ENCODE measurements around the gene FAM162B.

FAM162B gene

GRCh38 chr6:116764961-116765841 lies at the start of gene FAM162B:
FAM162B (minus strand) TSS chr6:116765719; CDS start chr6:116765576, 143 bp downstream.
- DNase-seq (ENCODE audit: low read depth): peak; percentile 45
- H3K4me3 ChIP-seq (ENCODE audit: low read length): peak within 1 kb of the TSS; percentile 83
- no peaks in the 10 kb centered on the region for H3K36me3 ChIP-seq (ENCODE audit: control insufficient read depth, insufficient read depth, low read length, severe bottlenecking)
- peaks cover 10% of the 10 kb centered on the region for H3K4me1 ChIP-seq (ENCODE audit: control insufficient read depth, insufficient read depth, low read length)
- peak within 1 kb of the TSS; percentile 60 for H3K9ac ChIP-seq (ENCODE audit: low read length)
- peaks cover 9% of the 10 kb centered on the region for H3K27me3 ChIP-seq (replicated peaks; ENCODE audit: control insufficient read depth, insufficient read depth, low read length)
- no peaks in the 10 kb centered on the region for H3K9me3 ChIP-seq (ENCODE audit: control insufficient read depth, low read length)

- no peak overlapping the region for H3K4me3 ChIP-seq (ENCODE audit: low read length)
- H3K27me3 ChIP-seq (replicated peaks; ENCODE audit: control insufficient read depth, insufficient read depth, low read length): peaks cover 6% of the 10 kb centered on the region
- DNase-seq (ENCODE audit: low read depth): no peak
- H3K9me3 ChIP-seq (ENCODE audit: control insufficient read depth, low read length): peaks cover 11% of the 10 kb centered on the region
- H3K36me3 ChIP-seq (ENCODE audit: control insufficient read depth, insufficient read depth, low read length, severe bottlenecking): no peaks in the 10 kb centered on the region
- H3K9ac ChIP-seq (ENCODE audit: low read length): no peak overlapping the region
- H3K4me1 ChIP-seq (ENCODE audit: control insufficient read depth, insufficient read depth, low read length): no peaks in the 10 kb centered on the region
These were observed 46.6 kb upstream of the FAM162B start for GRCh38 chr6:116812051-116812650.

DNA sequence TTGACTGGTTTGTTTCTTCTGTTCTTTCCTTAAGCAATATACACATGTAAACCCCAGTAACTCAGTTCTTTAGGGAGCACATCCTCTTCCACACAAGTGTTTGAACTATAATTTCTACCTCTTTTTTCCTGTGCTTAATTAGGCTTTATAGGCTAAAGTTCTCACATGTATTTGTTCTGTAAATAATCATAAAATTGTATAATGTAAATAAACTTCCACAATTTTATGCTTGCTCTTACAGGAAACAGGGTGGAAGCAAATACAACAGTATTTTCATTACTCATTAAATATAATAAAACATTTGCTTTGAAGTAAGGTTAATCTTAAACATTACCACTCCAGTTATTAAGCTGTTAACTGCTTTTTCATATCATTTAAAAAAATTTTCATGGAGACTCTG lies 36.5 kb upstream of the FAM162B start:
- Histone ChIP-seq H3K36me3 (ENCODE audit: control insufficient read depth, insufficient read depth, low read length, severe bottlenecking) (no peaks in the 10 kb centered on the region), H3K9ac (ENCODE audit: low read length) (no peak overlapping the region), H3K9me3 (ENCODE audit: control insufficient read depth, low read length) (no peaks in the 10 kb centered on the region), H3K4me3 (ENCODE audit: low read length) (no peak overlapping the region), H3K27me3 (replicated peaks; ENCODE audit: control insufficient read depth, insufficient read depth, low read length) (peaks cover 5% of the 10 kb centered on the region), H3K4me1 (ENCODE audit: control insufficient read depth, insufficient read depth, low read length) (no peaks in the 10 kb centered on the region)
- DNase-seq (ENCODE audit: low read depth): no peak

GRCh38 chr6:116799945-116800344 lies 34.4 kb upstream of the FAM162B start:
- Histone ChIP-seq H3K27me3 (replicated peaks; ENCODE audit: control insufficient read depth, insufficient read depth, low read length) (peaks cover 5% of the 10 kb centered on the region), H3K36me3 (ENCODE audit: control insufficient read depth, insufficient read depth, low read length, severe bottlenecking) (no peaks in the 10 kb centered on the region), H3K4me3 (ENCODE audit: low read length) (no peak overlapping the region), H3K9me3 (ENCODE audit: control insufficient read depth, low read length) (no peaks in the 10 kb centered on the region), H3K4me1 (ENCODE audit: control insufficient read depth, insufficient read depth, low read length) (no peaks in the 10 kb centered on the region), H3K9ac (ENCODE audit: low read length) (no peak overlapping the region)
- DNase-seq (ENCODE audit: low read depth): no peak

DNA sequence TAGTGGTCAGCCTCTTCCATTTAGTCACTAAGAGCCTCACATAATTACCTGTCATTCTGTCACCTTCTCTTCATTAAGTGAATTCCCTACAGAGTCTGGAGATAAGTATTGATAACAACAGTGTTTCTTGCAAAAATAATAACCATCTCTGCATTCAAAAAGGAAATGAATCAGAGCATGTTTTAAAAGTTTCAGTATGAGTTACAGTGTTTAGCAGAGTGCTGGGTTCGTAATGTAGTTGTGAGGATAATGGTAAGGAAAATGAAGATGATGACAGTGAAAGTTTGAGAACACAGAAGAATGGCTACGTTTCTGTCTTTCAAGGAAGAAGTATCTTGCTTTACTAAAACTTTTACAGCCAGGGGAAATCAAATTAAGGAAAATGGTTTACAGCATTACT lies 32.1 kb upstream of the FAM162B start:
- no peak for DNase-seq (ENCODE audit: low read depth)
- Histone ChIP-seq H3K27me3 (replicated peaks; ENCODE audit: control insufficient read depth, insufficient read depth, low read length) (peaks cover 5% of the 10 kb centered on the region), H3K4me3 (ENCODE audit: low read length) (no peak overlapping the region), H3K4me1 (ENCODE audit: control insufficient read depth, insufficient read depth, low read length) (no peaks in the 10 kb centered on the region), H3K36me3 (ENCODE audit: control insufficient read depth, insufficient read depth, low read length, severe bottlenecking) (no peaks in the 10 kb centered on the region), H3K9me3 (ENCODE audit: control insufficient read depth, low read length) (no peaks in the 10 kb centered on the region), H3K9ac (ENCODE audit: low read length) (no peak overlapping the region)

DNA sequence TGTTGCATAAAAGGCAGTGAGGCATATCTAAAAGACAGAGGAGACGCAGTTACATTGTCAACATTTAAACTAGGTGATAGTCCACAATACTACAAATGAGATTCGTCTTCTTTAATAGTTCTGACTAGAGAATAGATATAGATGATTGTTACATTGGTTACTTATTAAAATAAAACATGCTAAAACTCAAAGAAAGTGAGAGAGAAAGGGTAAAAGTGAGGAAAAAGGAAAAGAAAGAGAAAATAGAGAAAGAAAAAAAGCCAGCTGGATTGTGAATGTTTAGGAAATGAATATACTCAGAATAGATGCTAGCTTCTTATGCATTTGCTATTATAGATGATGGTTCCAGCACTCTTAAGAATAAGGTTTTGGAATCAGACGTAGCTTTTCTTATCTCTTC lies 27.7 kb upstream of the FAM162B start:
- H3K4me1 ChIP-seq (ENCODE audit: control insufficient read depth, insufficient read depth, low read length): no peaks in the 10 kb centered on the region
- H3K27me3 ChIP-seq (replicated peaks; ENCODE audit: control insufficient read depth, insufficient read depth, low read length): no peaks in the 10 kb centered on the region
- no peaks in the 10 kb centered on the region for H3K9me3 ChIP-seq (ENCODE audit: control insufficient read depth, low read length)
- H3K36me3 ChIP-seq (ENCODE audit: control insufficient read depth, insufficient read depth, low read length, severe bottlenecking): no peaks in the 10 kb centered on the region
- H3K9ac ChIP-seq (ENCODE audit: low read length): no peak overlapping the region
- DNase-seq (ENCODE audit: low read depth): no peak
- no peak overlapping the region for H3K4me3 ChIP-seq (ENCODE audit: low read length)

GRCh38 chr6:116783852-116784251 lies 18.3 kb upstream of the FAM162B start:
- no peak overlapping the region for H3K4me3 ChIP-seq (ENCODE audit: low read length)
- H3K36me3 ChIP-seq (ENCODE audit: control insufficient read depth, insufficient read depth, low read length, severe bottlenecking): no peaks in the 10 kb centered on the region
- DNase-seq (ENCODE audit: low read depth): no peak
- H3K27me3 ChIP-seq (replicated peaks; ENCODE audit: control insufficient read depth, insufficient read depth, low read length): no peaks in the 10 kb centered on the region
- peaks cover 8% of the 10 kb centered on the region for H3K4me1 ChIP-seq (ENCODE audit: control insufficient read depth, insufficient read depth, low read length)
- H3K9me3 ChIP-seq (ENCODE audit: control insufficient read depth, low read length): no peaks in the 10 kb centered on the region
- no peak overlapping the region for H3K9ac ChIP-seq (ENCODE audit: low read length)

DNA sequence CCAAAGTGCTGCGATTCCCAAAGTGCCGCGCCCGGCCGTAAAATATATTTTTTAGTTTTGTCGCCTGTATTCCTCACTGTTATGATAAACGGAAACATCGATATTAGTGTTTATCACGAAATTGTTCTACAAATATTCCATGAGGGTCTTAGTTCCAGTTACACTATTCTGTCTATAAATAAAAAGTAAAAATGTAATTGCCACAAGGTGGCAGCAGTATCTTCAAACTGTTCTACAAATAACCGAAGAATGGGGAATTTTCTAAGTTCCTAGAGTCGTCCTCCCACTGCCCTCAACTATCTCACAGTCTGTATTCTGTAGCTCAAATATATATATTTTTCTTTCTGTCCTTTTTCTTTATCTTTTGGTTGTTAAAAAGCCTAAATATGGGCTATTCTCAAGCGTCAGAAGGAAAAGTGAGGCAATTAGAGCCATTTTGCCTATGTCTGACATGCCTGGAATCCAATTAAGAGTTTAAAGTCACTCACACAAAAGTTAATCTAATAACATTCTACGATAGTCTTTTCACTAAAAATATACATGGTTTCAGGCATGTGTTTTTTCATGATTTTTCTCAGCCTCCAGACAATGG lies 14.2 kb upstream of the FAM162B start:
- peak overlapping the region; percentile 32 for H3K4me3 ChIP-seq (ENCODE audit: low read length)
- H3K9ac ChIP-seq (ENCODE audit: low read length): peak overlapping the region; percentile 22
- H3K4me1 ChIP-seq (ENCODE audit: control insufficient read depth, insufficient read depth, low read length): peaks cover 8% of the 10 kb centered on the region
- H3K9me3 ChIP-seq (ENCODE audit: control insufficient read depth, low read length): no peaks in the 10 kb centered on the region
- DNase-seq (ENCODE audit: low read depth): peak; percentile 78
- no peaks in the 10 kb centered on the region for H3K27me3 ChIP-seq (replicated peaks; ENCODE audit: control insufficient read depth, insufficient read depth, low read length)
- H3K36me3 ChIP-seq (ENCODE audit: control insufficient read depth, insufficient read depth, low read length, severe bottlenecking): no peaks in the 10 kb centered on the region

DNA sequence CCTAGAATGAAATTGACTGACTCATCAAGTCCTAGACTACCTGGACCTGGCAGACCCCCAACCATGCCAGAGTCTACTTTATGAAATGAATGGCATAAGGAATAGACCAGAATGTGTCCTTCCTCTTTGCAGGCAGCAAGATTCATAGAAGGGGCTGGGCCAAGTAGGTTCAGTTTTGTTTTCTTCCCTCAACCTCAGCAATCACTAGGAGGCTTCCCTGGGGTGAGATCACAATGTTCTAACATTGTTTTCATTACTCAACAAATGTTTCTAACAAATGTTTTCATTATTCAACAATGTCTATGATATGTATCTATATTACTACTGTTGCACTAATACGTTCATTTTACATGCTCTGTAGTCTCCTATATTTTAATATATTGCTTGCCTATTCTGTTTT lies 8.4 kb upstream of the FAM162B start:
- peaks cover 7% of the 10 kb centered on the region for H3K4me1 ChIP-seq (ENCODE audit: control insufficient read depth, insufficient read depth, low read length)
- no peaks in the 10 kb centered on the region for H3K27me3 ChIP-seq (replicated peaks; ENCODE audit: control insufficient read depth, insufficient read depth, low read length)
- DNase-seq (ENCODE audit: low read depth): peak; percentile 1
- no peak overlapping the region for H3K9ac ChIP-seq (ENCODE audit: low read length)
- no peaks in the 10 kb centered on the region for H3K9me3 ChIP-seq (ENCODE audit: control insufficient read depth, low read length)
- no peaks in the 10 kb centered on the region for H3K36me3 ChIP-seq (ENCODE audit: control insufficient read depth, insufficient read depth, low read length, severe bottlenecking)
- peak overlapping the region; percentile 7 for H3K4me3 ChIP-seq (ENCODE audit: low read length)

DNA sequence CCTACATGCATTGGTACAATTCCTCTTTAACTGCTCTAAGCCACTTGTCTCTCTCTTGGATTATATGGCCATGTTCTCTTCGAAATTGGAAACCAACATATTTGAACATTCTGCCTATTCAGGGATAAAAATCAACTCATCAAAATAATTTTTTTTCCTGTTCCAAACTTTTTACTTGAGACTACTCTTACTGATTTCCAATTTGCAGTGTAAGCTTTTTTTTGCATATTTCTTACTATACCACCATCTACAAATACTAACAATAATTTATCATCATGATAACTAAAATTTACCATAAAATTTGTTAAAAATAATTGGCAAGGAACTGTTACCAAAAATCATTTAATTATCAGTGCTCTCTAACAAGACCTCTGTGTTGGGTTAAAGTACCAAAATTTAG lies 6.9 kb upstream of the FAM162B start:
- no peak for DNase-seq (ENCODE audit: low read depth)
- Histone ChIP-seq H3K9ac (ENCODE audit: low read length) (no peak overlapping the region), H3K4me3 (ENCODE audit: low read length) (no peak overlapping the region), H3K27me3 (replicated peaks; ENCODE audit: control insufficient read depth, insufficient read depth, low read length) (no peaks in the 10 kb centered on the region), H3K4me1 (ENCODE audit: control insufficient read depth, insufficient read depth, low read length) (peaks cover 10% of the 10 kb centered on the region), H3K36me3 (ENCODE audit: control insufficient read depth, insufficient read depth, low read length, severe bottlenecking) (no peaks in the 10 kb centered on the region), H3K9me3 (ENCODE audit: control insufficient read depth, low read length) (no peaks in the 10 kb centered on the region)

GRCh38 chr6:116767715-116768114 lies 2.2 kb upstream of the FAM162B start:
- H3K36me3 ChIP-seq (ENCODE audit: control insufficient read depth, insufficient read depth, low read length, severe bottlenecking): no peaks in the 10 kb centered on the region
- no peak overlapping the region for H3K9ac ChIP-seq (ENCODE audit: low read length)
- no peak overlapping the region for H3K4me3 ChIP-seq (ENCODE audit: low read length)
- no peak for DNase-seq (ENCODE audit: low read depth)
- peaks cover 9% of the 10 kb centered on the region for H3K27me3 ChIP-seq (replicated peaks; ENCODE audit: control insufficient read depth, insufficient read depth, low read length)
- H3K4me1 ChIP-seq (ENCODE audit: control insufficient read depth, insufficient read depth, low read length): peaks cover 10% of the 10 kb centered on the region
- no peaks in the 10 kb centered on the region for H3K9me3 ChIP-seq (ENCODE audit: control insufficient read depth, low read length)

Measured in adipocyte (in vitro differentiated cells).